ENCODE results near the gene PGM5.
"Not testable (repeated sequence)": the region's sequence is repeated elsewhere in the genome, so short reads cannot be mapped to it uniquely, and the experiment has no call there.

DNA sequence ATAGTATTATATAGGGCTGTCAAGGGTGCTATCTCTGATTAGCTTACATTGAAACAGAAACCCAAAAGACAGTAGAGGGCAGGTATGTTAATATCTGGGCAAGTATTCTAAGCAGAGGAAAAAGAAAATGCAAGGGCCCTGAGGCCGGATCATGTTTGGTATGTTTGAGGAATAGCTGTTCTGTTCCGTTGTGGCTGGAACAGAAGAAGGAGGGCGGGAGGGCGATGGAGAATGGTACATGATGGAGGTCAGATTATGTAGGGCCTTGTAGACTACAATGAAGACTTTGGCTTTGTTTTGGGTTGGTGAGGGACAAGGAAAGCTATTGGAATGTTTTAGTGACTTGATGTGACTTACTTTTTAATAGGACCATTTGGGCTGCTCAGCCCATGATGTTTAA, 19.4 kb downstream of the PGM5 start:
- TF ChIP-seq, protein P1, sequence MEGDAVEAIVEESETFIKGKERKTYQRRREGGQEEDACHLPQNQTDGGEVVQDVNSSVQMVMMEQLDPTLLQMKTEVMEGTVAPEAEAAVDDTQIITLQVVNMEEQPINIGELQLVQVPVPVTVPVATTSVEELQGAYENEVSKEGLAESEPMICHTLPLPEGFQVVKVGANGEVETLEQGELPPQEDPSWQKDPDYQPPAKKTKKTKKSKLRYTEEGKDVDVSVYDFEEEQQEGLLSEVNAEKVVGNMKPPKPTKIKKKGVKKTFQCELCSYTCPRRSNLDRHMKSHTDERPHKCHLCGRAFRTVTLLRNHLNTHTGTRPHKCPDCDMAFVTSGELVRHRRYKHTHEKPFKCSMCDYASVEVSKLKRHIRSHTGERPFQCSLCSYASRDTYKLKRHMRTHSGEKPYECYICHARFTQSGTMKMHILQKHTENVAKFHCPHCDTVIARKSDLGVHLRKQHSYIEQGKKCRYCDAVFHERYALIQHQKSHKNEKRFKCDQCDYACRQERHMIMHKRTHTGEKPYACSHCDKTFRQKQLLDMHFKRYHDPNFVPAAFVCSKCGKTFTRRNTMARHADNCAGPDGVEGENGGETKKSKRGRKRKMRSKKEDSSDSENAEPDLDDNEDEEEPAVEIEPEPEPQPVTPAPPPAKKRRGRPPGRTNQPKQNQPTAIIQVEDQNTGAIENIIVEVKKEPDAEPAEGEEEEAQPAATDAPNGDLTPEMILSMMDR (IDR thresholded peaks at IDR 0.05; ENCODE audit: low read depth, low read length), result not testable (repeated sequence)
- TF ChIP-seq, protein P2, sequence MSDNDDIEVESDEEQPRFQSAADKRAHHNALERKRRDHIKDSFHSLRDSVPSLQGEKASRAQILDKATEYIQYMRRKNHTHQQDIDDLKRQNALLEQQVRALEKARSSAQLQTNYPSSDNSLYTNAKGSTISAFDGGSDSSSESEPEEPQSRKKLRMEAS (IDR thresholded peaks at IDR 0.05; ENCODE audit: low read depth, low read length), result not testable (repeated sequence)
- not testable (repeated sequence) for TF ChIP-seq POLR2A (IDR thresholded peaks at IDR 0.05; ENCODE audit: extremely low read depth, insufficient read length); MYC (IDR thresholded peaks at IDR 0.05; ENCODE audit: low read depth, low read length)
